PC-3 (cell line): ENCODE data around the gene SH3GL2. TPM values are rescaled to one million over a fixed set of nuclear protein-coding genes. Genes with fewer than 3 reads are reported as not detected.

Source experiments
- ATAC-seq: fragments of 200-7000 bp; cut with Tn5 transposase; 2 replicates; pipeline ENCODE4 v1.9.1; 2020; ENCODE audit warnings: mild to moderate bottlenecking, moderate library complexity
- BruUV-seq: library from RNA; stranded (reverse); fragments of 400-500 nt; replicated peaks from 2 replicates; lab custom pipeline; 2021; lab: Mats Ljungman, UMichigan
- CTCF ChIA-PET: fragments of 300-600 bp; sonication (Branson Sonifier 250); formaldehyde crosslinking; loops from one replicate; lab custom pipeline; 2022; ENCODE audit warnings: antibody characterized with exemption; lab: Charles Lee
- POLR2A ChIA-PET: fragments of 300-600 bp; sonication (Branson Sonifier 250); formaldehyde crosslinking; loops from one replicate; lab custom pipeline; 2022; ENCODE audit warnings: antibody characterized with exemption; ENCODE audit not compliant: unreplicated experiment; lab: Charles Lee
- DNase-seq: peaks from one replicate; pipeline ENCODE4 v3.0.0-alpha.2; 2015
- H2AFZ ChIP-seq: fragments of 300-600 bp; sonication (generic); 2 replicates; pipeline ENCODE4 v1.6.0; 2016; ENCODE audit warnings: antibody characterized with exemption, low read length
- H3F3A ChIP-seq: fragments of 300-600 bp; sonication (generic); one replicate; pipeline ENCODE4 v1.6.0; 2017; ENCODE audit warnings: antibody characterized with exemption, low read length, control low read depth, mild to moderate bottlenecking; ENCODE audit not compliant: unreplicated experiment
- H3K27ac ChIP-seq: fragments of 300-600 bp; sonication (generic); 2 replicates; pipeline ENCODE4 v1.5.1; 2016; ENCODE audit warnings: mild to moderate bottlenecking, low read length
- H3K27me3 ChIP-seq: fragments of 300-600 bp; sonication (generic); 2 replicates; pipeline ENCODE4 v1.6.1; 2016; ENCODE audit warnings: low read length, mixed read lengths
- H3K36me3 ChIP-seq: fragments of 300-600 bp; sonication (generic); 2 replicates; pipeline ENCODE4 v1.6.1; 2016; ENCODE audit warnings: low read depth, mixed run types, low read length, mixed read lengths
- H3K4me1 ChIP-seq: fragments of 300-600 bp; sonication (generic); 2 replicates; pipeline ENCODE4 v1.5.1; 2016; ENCODE audit warnings: low read length; ENCODE audit not compliant: insufficient read depth
- H3K4me2 ChIP-seq: fragments of 300-600 bp; sonication (generic); 2 replicates; pipeline ENCODE4 v1.6.0; 2016; ENCODE audit warnings: low read length
- H3K4me3 ChIP-seq: fragments of 300-600 bp; sonication (generic); 2 replicates; pipeline ENCODE4 v1.5.1; 2016; ENCODE audit warnings: mild to moderate bottlenecking, low read length, mixed read lengths
- H3K79me2 ChIP-seq: fragments of 300-600 bp; sonication (generic); 2 replicates; pipeline ENCODE4 v1.6.1; 2017; ENCODE audit warnings: low read length, mixed read lengths
- H3K9ac ChIP-seq: fragments of 300-600 bp; sonication (generic); 2 replicates; pipeline ENCODE4 v1.6.0; 2016; ENCODE audit warnings: mild to moderate bottlenecking, low read length
- H3K9me2 ChIP-seq: fragments of 300-600 bp; sonication (generic); replicated peaks from 2 replicates; pipeline ENCODE4 v1.6.1; 2016; ENCODE audit warnings: mixed run types, low read length, mixed read lengths
- H3K9me3 ChIP-seq: fragments of 300-600 bp; sonication (generic); 2 replicates; pipeline ENCODE4 v1.6.1; 2016; ENCODE audit warnings: low read length, mixed read lengths
- H4K20me1 ChIP-seq: fragments of 300-600 bp; sonication (generic); 2 replicates; pipeline ENCODE4 v1.6.1; 2016; ENCODE audit warnings: low read length, mixed read lengths
- EZH2 ChIP-seq: fragments of 300-600 bp; sonication (generic); IDR thresholded peaks from one replicate; pipeline ENCODE4 v1.6.1; 2017; ENCODE audit warnings: antibody characterized with exemption, mild to moderate bottlenecking, low read length; ENCODE audit not compliant: unreplicated experiment
- EZH2phosphoT487 ChIP-seq: fragments of 300-600 bp; sonication (generic); IDR thresholded peaks from 2 replicates; pipeline ENCODE4 v1.6.1; 2018; ENCODE audit warnings: mild to moderate bottlenecking, antibody characterized with exemption, low read length, borderline replicate concordance
- intact Hi-C: fragments of 100-400 bp; cut with micrococcal nuclease; formaldehyde crosslinking; loops from 2 replicates; pipeline ENCODE4 v1.9.0; 2023
- total RNA-seq: library from RNA; depleted of rRNA; stranded (reverse); fragments of >200 nt; gene quantifications from 2 replicates; pipeline ENCODE4 v1.2.3, GENCODE V29; 2014
- TF ChIP-seq, protein P1 (sequence below): fragments of 300-600 bp; sonication (generic); conservative IDR thresholded peaks from 2 replicates; pipeline ENCODE4 v1.5.1; 2017; ENCODE audit warnings: antibody characterized with exemption, low read depth, mild to moderate bottlenecking, low read length

The SH3GL2 gene
- total RNA-seq, 1 experiment from 2014 or later = 2.9 TPM

DNA sequence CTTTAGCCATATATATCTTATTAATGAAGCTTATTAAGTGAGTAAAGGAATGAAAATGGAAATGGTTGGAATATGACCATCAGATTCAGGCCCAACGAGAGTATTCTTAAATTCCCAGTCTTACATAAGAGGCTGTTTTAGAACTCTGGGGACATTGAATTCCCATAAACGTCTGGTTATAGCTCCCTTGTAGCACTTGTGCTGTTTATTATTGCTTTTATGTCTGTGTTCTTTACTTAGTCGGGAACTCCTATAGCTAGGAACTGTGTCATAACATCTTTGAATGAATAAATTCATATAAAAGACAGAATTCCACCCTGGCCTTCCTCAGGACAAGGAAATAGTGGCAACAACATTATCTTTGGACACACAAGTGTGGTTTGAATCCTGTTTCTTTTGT is 58.4 kb downstream of the SH3GL2 start:
- CTCF ChIA-PET = no interaction called here
- no peak for DNase-seq
- H3K4me1 ChIP-seq = peaks cover 9% of the 10 kb centered on the region
- no peak overlapping the region for H3K4me3 ChIP-seq
- no peak overlapping the region for H3K9ac ChIP-seq
- ATAC-seq = no peak
- no peaks in the 10 kb centered on the region for H3K27me3 ChIP-seq
- POLR2A ChIA-PET = no interaction called here
- no peak overlapping the region for H3K27ac ChIP-seq
- no peaks in the 10 kb centered on the region for H3K36me3 ChIP-seq
- no peaks in the 10 kb centered on the region; the same call in 1 of the 2 replicates for H3K9me2 ChIP-seq
- no peak overlapping the region for H3K4me2 ChIP-seq
- H2AFZ ChIP-seq = no peak overlapping the region
- BruUV-seq = no TSS peak
- intact Hi-C loops = loop anchor here (10.0 kb wide), 1 partner anchor 108 kb away; no protein-coding TSS in a partner anchor
- H4K20me1 ChIP-seq = no peaks in the 10 kb centered on the region
- TF ChIP-seq EZH2 = no peak
- TF ChIP-seq, protein P1, sequence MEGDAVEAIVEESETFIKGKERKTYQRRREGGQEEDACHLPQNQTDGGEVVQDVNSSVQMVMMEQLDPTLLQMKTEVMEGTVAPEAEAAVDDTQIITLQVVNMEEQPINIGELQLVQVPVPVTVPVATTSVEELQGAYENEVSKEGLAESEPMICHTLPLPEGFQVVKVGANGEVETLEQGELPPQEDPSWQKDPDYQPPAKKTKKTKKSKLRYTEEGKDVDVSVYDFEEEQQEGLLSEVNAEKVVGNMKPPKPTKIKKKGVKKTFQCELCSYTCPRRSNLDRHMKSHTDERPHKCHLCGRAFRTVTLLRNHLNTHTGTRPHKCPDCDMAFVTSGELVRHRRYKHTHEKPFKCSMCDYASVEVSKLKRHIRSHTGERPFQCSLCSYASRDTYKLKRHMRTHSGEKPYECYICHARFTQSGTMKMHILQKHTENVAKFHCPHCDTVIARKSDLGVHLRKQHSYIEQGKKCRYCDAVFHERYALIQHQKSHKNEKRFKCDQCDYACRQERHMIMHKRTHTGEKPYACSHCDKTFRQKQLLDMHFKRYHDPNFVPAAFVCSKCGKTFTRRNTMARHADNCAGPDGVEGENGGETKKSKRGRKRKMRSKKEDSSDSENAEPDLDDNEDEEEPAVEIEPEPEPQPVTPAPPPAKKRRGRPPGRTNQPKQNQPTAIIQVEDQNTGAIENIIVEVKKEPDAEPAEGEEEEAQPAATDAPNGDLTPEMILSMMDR = no peak
- TF ChIP-seq EZH2phosphoT487 = no peak
- H3F3A ChIP-seq = no peaks in the 10 kb centered on the region
- H3K79me2 ChIP-seq = no peaks in the 10 kb centered on the region
- no peaks in the 10 kb centered on the region for H3K9me3 ChIP-seq

DNA sequence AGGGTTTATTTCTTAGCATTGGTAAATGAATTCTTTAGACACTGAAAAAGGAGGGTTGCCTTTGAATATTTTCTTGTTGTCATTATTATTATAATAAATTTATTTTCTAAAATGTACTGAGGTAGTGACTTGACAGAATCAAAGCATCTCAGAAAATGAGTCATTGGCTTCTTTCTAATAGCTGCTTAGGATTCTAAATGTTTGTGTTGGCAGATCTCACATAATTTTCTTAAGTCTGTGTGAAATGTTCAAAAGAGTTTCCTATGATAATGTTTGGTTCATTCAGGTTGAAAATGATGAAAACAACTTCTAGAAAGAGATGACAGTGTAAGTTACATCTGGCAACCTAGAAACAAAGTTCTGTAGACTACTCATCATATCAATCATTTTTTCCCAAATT is 69.7 kb downstream of the SH3GL2 start:
- no peaks in the 10 kb centered on the region for H3K79me2 ChIP-seq
- BruUV-seq = no TSS peak

DNA sequence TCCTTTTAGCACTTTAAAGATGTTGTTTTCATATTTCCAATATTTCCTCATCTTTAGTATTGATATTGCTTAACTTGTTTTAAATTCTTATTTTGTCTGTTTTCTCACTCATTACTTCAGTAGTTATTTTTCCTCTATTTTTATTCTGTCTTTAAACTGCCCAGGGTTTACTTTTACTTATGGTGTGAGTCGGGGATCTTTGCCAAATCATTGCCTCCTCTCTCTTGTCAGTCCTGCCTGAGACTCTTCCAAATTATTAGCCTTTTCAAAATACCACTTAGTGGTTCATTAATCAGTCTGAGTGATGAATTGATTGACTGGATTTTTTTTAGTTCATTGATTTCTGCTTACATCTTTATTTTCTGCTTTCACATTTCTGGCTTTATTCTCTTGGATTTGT is 72.9 kb downstream of the SH3GL2 start:
- DNase-seq (no peak), ATAC-seq (no peak)
- Histone ChIP-seq H3K36me3 (no peaks in the 10 kb centered on the region), H3K9me2 (no peaks in the 10 kb centered on the region), H3K9ac (no peak overlapping the region), H2AFZ (no peak overlapping the region), H3K79me2 (no peaks in the 10 kb centered on the region), H4K20me1 (no peaks in the 10 kb centered on the region), H3K4me3 (no peak overlapping the region), H3K27me3 (no peaks in the 10 kb centered on the region), H3K4me2 (no peak overlapping the region), H3F3A (no peaks in the 10 kb centered on the region), H3K27ac (no peak overlapping the region), H3K4me1 (no peaks in the 10 kb centered on the region), H3K9me3 (no peaks in the 10 kb centered on the region)
- ChIA-PET CTCF (interaction anchor here (0.6 kb wide), 1 partner anchor 56 kb away, joined by 3 read pairs; no protein-coding TSS in a partner anchor), POLR2A (no interaction called here)
- BruUV-seq = no TSS peak
- TF ChIP-seq, protein P1 = no peak
- no peak for TF ChIP-seq EZH2
- intact Hi-C loops = no loop called here

More for the DNA sequence above, 69.7 kb downstream of the SH3GL2 start:
- ATAC-seq (no peak), DNase-seq (no peak)
- Histone ChIP-seq H3K9ac (no peak overlapping the region), H3K27ac (no peak overlapping the region), H3K36me3 (no peaks in the 10 kb centered on the region), H3F3A (no peaks in the 10 kb centered on the region), H3K4me1 (no peaks in the 10 kb centered on the region), H3K9me2 (no peaks in the 10 kb centered on the region), H2AFZ (no peak overlapping the region), H3K27me3 (no peaks in the 10 kb centered on the region), H4K20me1 (no peaks in the 10 kb centered on the region), H3K4me3 (no peak overlapping the region), H3K4me2 (no peak overlapping the region), H3K9me3 (no peaks in the 10 kb centered on the region)
- POLR2A ChIA-PET = no interaction called here
- CTCF ChIA-PET = no interaction called here
- no peak for TF ChIP-seq EZH2
- no peak for TF ChIP-seq EZH2phosphoT487
- TF ChIP-seq, protein P1 = no peak
- intact Hi-C loops = no loop called here
